ENCODE results near the gene PROCR.
"Not testable (repeated sequence)": the region's sequence is repeated elsewhere in the genome, so short reads cannot be mapped to it uniquely, and the experiment has no call there.

PROCR gene

GRCh38 chr20:35165221-35166185, 6.4 kb upstream of the PROCR start:
- no peak for FAIRE-seq

- FAIRE-seq, result no peak
Measured at GRCh38 chr20:35166242-35166830, 5.5 kb upstream of the PROCR start.

GRCh38 chr20:35167787-35168186, 4.1 kb upstream of the PROCR start:
- no peak for FAIRE-seq

- FAIRE-seq, result not testable (repeated sequence)
Measured at GRCh38 chr20:35168701-35169409, 3.0 kb upstream of the PROCR start.

GRCh38 chr20:35171438-35171752, 477 bp upstream of the PROCR start:
- FAIRE-seq, result no peak

GRCh38 chr20:35172434-35172806, 548 bp downstream of the PROCR start:
- FAIRE-seq, result no peak

- FAIRE-seq, result no peak
Measured at GRCh38 chr20:35173576-35174192, 1.8 kb downstream of the PROCR start.

- no peak for FAIRE-seq
Measured at GRCh38 chr20:35174458-35175216, 2.8 kb downstream of the PROCR start.

- FAIRE-seq, result no peak
Measured at GRCh38 chr20:35176132-35176531, 4.3 kb downstream of the PROCR start.

- peak; percentile 8 for FAIRE-seq
Measured at GRCh38 chr20:35179292-35180212, 7.7 kb downstream of the PROCR start.

- peak; percentile 82 for FAIRE-seq
Measured at GRCh38 chr20:35180266-35180665, 8.4 kb downstream of the PROCR start.

- FAIRE-seq, result peak; percentile 88
Measured at GRCh38 chr20:35181731-35182130, 9.9 kb downstream of the PROCR start.

- not testable (repeated sequence) for FAIRE-seq
Measured at GRCh38 chr20:35186691-35187289, 14.9 kb downstream of the PROCR start.

GRCh38 chr20:35187584-35188190, 15.8 kb downstream of the PROCR start:
- no peak for FAIRE-seq

GRCh38 chr20:35189223-35189622, 17.4 kb downstream of the PROCR start:
- not testable (repeated sequence) for FAIRE-seq

GRCh38 chr20:35190556-35190955, 18.7 kb downstream of the PROCR start:
- no peak for FAIRE-seq

GRCh38 chr20:35191419-35192117, 19.7 kb downstream of the PROCR start:
- FAIRE-seq, result no peak

- FAIRE-seq, result no peak
Measured at GRCh38 chr20:35192118-35192872, 20.4 kb downstream of the PROCR start.
